GM21576 (cell line): Measurements from ENCODE around the gene PHC2.

Experiments used
- ATAC-seq: cut with Tn5 transposase; IDR thresholded peaks from one replicate; pipeline ENCODE4 v1.9.1; 2021; ENCODE audit warnings: mild to moderate bottlenecking, moderate library complexity; ENCODE audit not compliant: unreplicated experiment

The PHC2 gene

DNA sequence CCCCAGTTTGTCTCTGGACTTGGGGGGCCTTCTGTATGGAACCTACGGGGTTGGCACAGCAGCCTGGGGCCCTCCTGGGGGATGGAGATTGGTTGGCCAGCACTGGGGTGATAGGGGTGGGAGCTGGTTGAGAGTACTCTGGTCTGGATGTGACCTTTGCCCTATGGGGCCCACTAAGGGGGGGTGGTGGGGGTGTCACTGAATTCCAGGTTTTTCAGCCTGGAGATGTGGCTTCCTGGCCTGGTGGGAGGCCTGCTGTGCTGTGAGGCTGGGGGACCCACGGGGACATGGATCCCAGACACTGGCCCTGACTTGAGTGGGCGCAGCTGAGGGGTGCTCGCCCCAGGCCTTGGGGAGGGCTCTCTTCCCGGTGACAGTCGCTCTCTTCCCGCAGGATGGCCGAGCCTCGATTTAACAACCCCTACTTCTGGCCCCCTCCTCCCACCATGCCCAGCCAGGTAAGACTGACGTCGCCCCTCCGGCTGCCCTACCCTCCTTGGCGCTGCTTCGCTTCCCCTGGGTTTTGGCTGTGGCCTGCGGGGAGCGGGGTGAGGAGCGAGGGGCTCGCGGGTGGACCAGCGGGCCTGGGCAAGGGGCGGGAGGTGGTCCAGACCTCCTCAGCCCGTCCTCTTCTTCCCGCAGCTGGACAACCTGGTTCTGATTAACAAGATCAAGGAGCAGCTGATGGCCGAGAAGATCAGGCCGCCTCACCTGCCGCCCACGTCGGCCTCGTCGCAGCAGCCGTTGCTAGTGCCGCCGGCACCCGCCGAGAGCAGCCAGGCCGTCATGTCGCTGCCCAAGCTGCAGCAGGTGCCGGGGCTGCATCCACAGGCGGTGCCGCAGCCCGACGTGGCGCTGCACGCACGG lies 155.0 kb downstream of the PHC2 start:
- no peak for ATAC-seq

DNA sequence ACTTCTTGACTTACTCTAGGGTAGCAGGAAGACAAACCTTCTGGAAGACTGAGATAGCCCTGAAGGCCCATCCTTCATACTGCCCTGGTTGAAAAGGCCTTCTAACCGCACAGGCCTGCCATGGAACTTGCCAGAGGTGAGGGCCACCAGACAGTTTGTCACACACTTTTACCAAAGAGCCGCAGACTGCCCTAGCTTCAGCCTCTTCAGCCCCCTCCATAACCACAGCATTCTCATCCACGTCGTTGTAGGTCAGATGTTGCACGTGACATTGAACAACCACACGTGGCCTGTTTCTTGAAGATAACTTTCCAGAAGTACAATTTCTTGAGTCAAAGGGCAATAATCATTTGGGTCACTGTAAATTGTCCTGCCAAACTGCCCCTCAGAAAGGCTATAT lies 155.7 kb downstream of the PHC2 start:
- no peak for ATAC-seq

GRCh38 chr1:33274446-33274845 lies 156.4 kb downstream of the PHC2 start:
- no peak for ATAC-seq

DNA sequence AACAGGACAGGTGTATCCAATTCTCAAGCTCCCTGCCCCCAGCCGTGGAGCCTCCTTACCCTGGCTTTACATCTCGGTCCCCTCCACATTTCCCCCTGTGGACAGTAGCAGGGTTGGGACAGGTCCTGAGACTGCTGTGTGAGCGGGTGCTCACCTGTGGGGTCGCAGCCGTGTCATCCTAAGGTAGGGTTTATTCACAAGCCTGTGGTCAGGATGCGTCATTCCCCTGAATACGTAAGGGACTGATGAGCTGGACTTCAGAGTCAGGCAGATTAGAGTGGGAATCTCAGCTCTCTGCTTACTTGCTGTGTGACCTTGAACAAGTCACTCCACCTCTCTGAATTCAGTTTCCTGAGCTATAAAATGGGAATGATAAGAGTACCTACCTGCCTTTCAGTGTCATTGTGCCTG lies 156.9 kb downstream of the PHC2 start:
- no peak for ATAC-seq
